Adipose tissue (tissue), 3 donors: Measurements from ENCODE around the gene CLEC16A. TPM values are rescaled to one million over a fixed set of nuclear protein-coding genes. Genes with fewer than 3 reads are reported as not detected.
"Not testable (repeated sequence)": the region's sequence is repeated elsewhere in the genome, so short reads cannot be mapped to it uniquely, and the experiment has no call there.

Experiments used
- H3K27ac ChIP-seq: one replicate; pipeline ENCODE4 v1.5.1; 2013; ENCODE audit warnings: low read depth, low read length
- WGBS, 3 donors: extraction: QIAGEN DNeasy Blood & Tissue Kit; methylation state at CpG; one replicate each; pipeline ENCODE4 v1.1.7; 2013; 5-methylcytosine and 5-hydroxymethylcytosine counted together
- polyA plus RNA-seq, 3 donors: library from polyadenylated mRNA; stranded (reverse); fragments of 200-250 nt; gene quantifications; one replicate each; pipeline ENCODE4 v1.2.3, GENCODE V29; 2013
- donor health status: healthy with polysubstance abuse.
- donor health status: Bipolar disorder and iron deficiency.
- donor health status: healthy.

CLEC16A gene
- polyA plus RNA-seq, 3 donors, result 4.9 to 10.9 (median 7.9) TPM

- no peak overlapping the region for H3K27ac ChIP-seq
- WGBS, 3 donors, result 41 to 61% (median 57%) methylated on average over 8 of the region's 8 CpGs
Measured at GRCh38 chr16:11094075-11094856, 149.9 kb downstream of the CLEC16A start.

GRCh38 chr16:11094857-11095565, 150.6 kb downstream of the CLEC16A start:
- WGBS, 3 donors, result 56 to 89% (median 88%) methylated on average over 10 of the region's 10 CpGs
- no peak overlapping the region for H3K27ac ChIP-seq

- WGBS, 3 donors, result 92 to 98% (median 96%) methylated on average over 4 of the region's 4 CpGs
- H3K27ac ChIP-seq, result no peak overlapping the region
Measured at GRCh38 chr16:11095935-11096334, 151.6 kb downstream of the CLEC16A start.

- no peak overlapping the region for H3K27ac ChIP-seq
- WGBS, 3 donors, result 81 to 88% (median 82%) methylated on average over 8 of the region's 8 CpGs
Measured at GRCh38 chr16:11097094-11097786, 152.9 kb downstream of the CLEC16A start.

GRCh38 chr16:11097787-11098167, 153.4 kb downstream of the CLEC16A start:
- 80 to 100% (median 98%) methylated on average over 6 of the region's 6 CpGs for WGBS, 3 donors
- H3K27ac ChIP-seq, result no peak overlapping the region

GRCh38 chr16:11098601-11099390, 154.4 kb downstream of the CLEC16A start:
- no peak overlapping the region for H3K27ac ChIP-seq
- 86 to 89% (median 86%) methylated on average over 17 of the region's 17 CpGs for WGBS, 3 donors

GRCh38 chr16:11099672-11100205, 155.4 kb downstream of the CLEC16A start:
- no peak overlapping the region for H3K27ac ChIP-seq
- WGBS, 3 donors, result 77 to 84% (median 83%) methylated on average over 7 of the region's 7 CpGs

GRCh38 chr16:11100239-11100750, 155.9 kb downstream of the CLEC16A start:
- WGBS, 3 donors, result 36 to 75% (median 49%) methylated on average over 6 of the region's 6 CpGs
- no peak overlapping the region for H3K27ac ChIP-seq

- WGBS, 3 donors, result 80 to 97% (median 96%) methylated on average over 6 of the region's 6 CpGs
- H3K27ac ChIP-seq, result no peak overlapping the region
Measured at GRCh38 chr16:11101283-11101682, 156.9 kb downstream of the CLEC16A start.

- WGBS, 3 donors, result 49 to 69% (median 57%) methylated on average over 9 of the region's 9 CpGs
- no peak overlapping the region for H3K27ac ChIP-seq
Measured at GRCh38 chr16:11101695-11102522, 157.5 kb downstream of the CLEC16A start.

GRCh38 chr16:11102523-11102898, 158.1 kb downstream of the CLEC16A start:
- H3K27ac ChIP-seq, result no peak overlapping the region
- 38 to 81% (median 64%) methylated on average over 3 of the region's 3 CpGs for WGBS, 3 donors

GRCh38 chr16:11103301-11103700, 158.9 kb downstream of the CLEC16A start:
- H3K27ac ChIP-seq, result not testable (repeated sequence)
- WGBS, 3 donors, result 90 to 96% (median 95%) methylated on average over 5 of the region's 5 CpGs

GRCh38 chr16:11104168-11105037, 160.0 kb downstream of the CLEC16A start:
- 41 to 85% (median 53%) methylated on average over 4 of the region's 4 CpGs for WGBS, 3 donors

GRCh38 chr16:11105038-11105903, 160.9 kb downstream of the CLEC16A start:
- 26 to 66% (median 27%) methylated on average over 7 of the region's 7 CpGs for WGBS, 3 donors
- no peak overlapping the region for H3K27ac ChIP-seq

More at GRCh38 chr16:11104168-11105037, 160.0 kb downstream of the CLEC16A start:
- no peak overlapping the region for H3K27ac ChIP-seq

- no peak overlapping the region for H3K27ac ChIP-seq
- WGBS, 3 donors, result 94 to 96% (median 94%) methylated on average over 6 of the region's 6 CpGs
Measured at GRCh38 chr16:11106726-11107125, 162.4 kb downstream of the CLEC16A start.
